WTC11 (cell line): ENCODE data around the gene ANKMY2. TPM values are rescaled to one million over a fixed set of nuclear protein-coding genes. Genes with fewer than 3 reads are reported as not detected.

Experiments
- AFF4 ChIP-seq: sonication (generic); formaldehyde crosslinking; IDR thresholded peaks from 2 replicates; pipeline ENCODE4 v1.8.1; 2023; ENCODE audit warnings: mild to moderate bottlenecking, missing genetic modification reagents, borderline replicate concordance
- CREB1 ChIP-seq: sonication (generic); formaldehyde crosslinking; IDR thresholded peaks from 2 replicates; pipeline ENCODE4 v1.8.0; 2023; ENCODE audit warnings: mild to moderate bottlenecking, missing genetic modification reagents
- E2F4 ChIP-seq: sonication (generic); formaldehyde crosslinking; IDR thresholded peaks from 2 replicates; pipeline ENCODE4 v1.8.1; 2022; ENCODE audit warnings: low read depth, mild to moderate bottlenecking, moderate library complexity, missing genetic modification reagents, borderline replicate concordance
- ELF4 ChIP-seq: sonication (generic); formaldehyde crosslinking; IDR thresholded peaks from 2 replicates; pipeline ENCODE4 v1.8.1; 2022; ENCODE audit warnings: low read depth, mild to moderate bottlenecking, moderate library complexity, missing genetic modification reagents
- FOXK1 ChIP-seq: sonication (generic); formaldehyde crosslinking; IDR thresholded peaks from 2 replicates; pipeline ENCODE4 v1.8.0; 2022; ENCODE audit warnings: mild to moderate bottlenecking, moderate library complexity, missing genetic modification reagents
- GABPB1 ChIP-seq: sonication (generic); formaldehyde crosslinking; IDR thresholded peaks from 2 replicates; pipeline ENCODE4 v1.8.1; 2023; ENCODE audit warnings: mild to moderate bottlenecking, missing genetic modification reagents
- IRF1 ChIP-seq: sonication (generic); formaldehyde crosslinking; IDR thresholded peaks from 2 replicates; pipeline ENCODE4 v1.8.0; 2023; ENCODE audit warnings: missing genetic modification reagents
- KAT7 ChIP-seq: sonication (generic); formaldehyde crosslinking; IDR thresholded peaks from 2 replicates; pipeline ENCODE4 v1.8.1; 2023; ENCODE audit warnings: missing genetic modification reagents, mild to moderate bottlenecking, borderline replicate concordance
- MAX ChIP-seq: sonication (generic); formaldehyde crosslinking; IDR thresholded peaks from 2 replicates; pipeline ENCODE4 v1.8.0; 2022; ENCODE audit warnings: mild to moderate bottlenecking, missing genetic modification reagents
- MXD4 ChIP-seq: fragments of 250-450 bp; sonication (Bioruptor Pico); IDR thresholded peaks from 2 replicates; pipeline ENCODE4 v1.8.0; 2021; ENCODE audit warnings: mild to moderate bottlenecking, moderate library complexity, borderline replicate concordance
- MYBL2 ChIP-seq: sonication (generic); formaldehyde crosslinking; IDR thresholded peaks from 2 replicates; pipeline ENCODE4 v1.8.1; 2023; ENCODE audit warnings: mild to moderate bottlenecking, moderate library complexity, missing genetic modification reagents
- NR2C2 ChIP-seq: sonication (generic); formaldehyde crosslinking; IDR thresholded peaks from 2 replicates; pipeline ENCODE4 v1.8.0; 2022; ENCODE audit warnings: mild to moderate bottlenecking, missing genetic modification reagents
- PRDM15 ChIP-seq: sonication (generic); formaldehyde crosslinking; IDR thresholded peaks from 2 replicates; pipeline ENCODE4 v1.8.0; 2022; ENCODE audit warnings: missing genetic modification reagents
- RELA ChIP-seq: sonication (generic); formaldehyde crosslinking; IDR thresholded peaks from 2 replicates; pipeline ENCODE4 v1.8.1; 2022; ENCODE audit warnings: missing genetic modification reagents, mild to moderate bottlenecking, borderline replicate concordance
- USF1 ChIP-seq: sonication (generic); formaldehyde crosslinking; IDR thresholded peaks from 2 replicates; pipeline ENCODE4 v1.8.0; 2022; ENCODE audit warnings: mild to moderate bottlenecking, missing genetic modification reagents
- ZNF219 ChIP-seq: sonication (generic); formaldehyde crosslinking; IDR thresholded peaks from 2 replicates; pipeline ENCODE4 v1.8.0; 2023; ENCODE audit warnings: missing genetic modification reagents, mild to moderate bottlenecking, borderline replicate concordance
- ZNF232 ChIP-seq: sonication (generic); formaldehyde crosslinking; IDR thresholded peaks from 2 replicates; pipeline ENCODE4 v1.8.0; 2022; ENCODE audit warnings: mild to moderate bottlenecking, missing genetic modification reagents
- total RNA-seq: library from RNA; stranded (reverse); gene quantifications from 3 replicates; pipeline ENCODE4 v1.2.3, GENCODE V29; 2021

ANKMY2 gene
- total RNA-seq, 1 experiment from 2014 or later = 13.6 TPM

- TF ChIP-seq ELF4 (CRISPR knock-in tag) (no peak), CREB1 (CRISPR knock-in tag) (no peak), MXD4 (CRISPR knock-in tag) (no peak), MAX (CRISPR knock-in tag) (peak; percentile 78), PRDM15 (CRISPR knock-in tag) (0 out of 2 replicates have a peak, but pooled peaks have one; percentile 14), IRF1 (CRISPR knock-in tag) (0 out of 2 replicates have a peak, but pooled peaks have one; percentile 47), USF1 (CRISPR knock-in tag) (peak; percentile 60), MYBL2 (CRISPR knock-in tag) (peak; percentile 7; the same call in 1 of the 2 replicates), AFF4 (CRISPR knock-in tag) (0 out of 2 replicates have a peak, but pooled peaks have one; percentile 3), NR2C2 (no peak), KAT7 (CRISPR knock-in tag) (peak; percentile 77; the same call in 1 of the 2 replicates), ZNF219 (CRISPR knock-in tag) (0 out of 2 replicates have a peak, but pooled peaks have one; percentile 55), RELA (peak; percentile 71; the same call in 1 of the 2 replicates), E2F4 (CRISPR knock-in tag) (peak; percentile 58; the same call in 1 of the 2 replicates), GABPB1 (CRISPR knock-in tag) (peak; percentile 45; the same call in 1 of the 2 replicates), FOXK1 (CRISPR knock-in tag) (peak; percentile 88), ZNF232 (CRISPR knock-in tag) (peak; percentile 67; the same call in 1 of the 2 replicates)
These were observed at the start of gene ANKMY2, which contains the start of gene BZW2 (continued) for GRCh38 chr7:16645593-16646471.
